ENCODE data around the gene FAM151B. TPM values are rescaled to one million over a fixed set of nuclear protein-coding genes. Genes with fewer than 3 reads are reported as not detected.

The FAM151B gene
- total RNA-seq, 1 donor from 2014 or later, result 3.8 TPM

DNA sequence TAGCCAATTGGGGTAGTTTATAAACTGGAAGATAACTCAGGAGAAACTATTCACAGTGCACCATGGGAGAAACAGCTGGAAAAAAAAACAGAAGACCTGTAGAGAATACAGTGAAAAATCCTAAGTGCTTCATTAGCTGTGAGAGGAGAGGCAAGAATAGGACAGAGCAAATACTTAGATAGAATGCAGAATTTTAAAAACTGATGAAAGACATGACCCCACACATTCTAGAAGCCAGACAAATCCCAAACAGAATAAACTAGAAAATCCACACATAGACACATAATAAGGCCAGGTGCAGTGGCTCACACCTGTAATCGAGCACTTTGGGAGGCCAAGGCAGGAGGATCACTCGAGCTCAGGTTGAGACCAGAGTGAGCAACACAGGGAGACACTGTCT, 7.5 kb upstream of the FAM151B start:
- TF ChIP-seq, protein P1, sequence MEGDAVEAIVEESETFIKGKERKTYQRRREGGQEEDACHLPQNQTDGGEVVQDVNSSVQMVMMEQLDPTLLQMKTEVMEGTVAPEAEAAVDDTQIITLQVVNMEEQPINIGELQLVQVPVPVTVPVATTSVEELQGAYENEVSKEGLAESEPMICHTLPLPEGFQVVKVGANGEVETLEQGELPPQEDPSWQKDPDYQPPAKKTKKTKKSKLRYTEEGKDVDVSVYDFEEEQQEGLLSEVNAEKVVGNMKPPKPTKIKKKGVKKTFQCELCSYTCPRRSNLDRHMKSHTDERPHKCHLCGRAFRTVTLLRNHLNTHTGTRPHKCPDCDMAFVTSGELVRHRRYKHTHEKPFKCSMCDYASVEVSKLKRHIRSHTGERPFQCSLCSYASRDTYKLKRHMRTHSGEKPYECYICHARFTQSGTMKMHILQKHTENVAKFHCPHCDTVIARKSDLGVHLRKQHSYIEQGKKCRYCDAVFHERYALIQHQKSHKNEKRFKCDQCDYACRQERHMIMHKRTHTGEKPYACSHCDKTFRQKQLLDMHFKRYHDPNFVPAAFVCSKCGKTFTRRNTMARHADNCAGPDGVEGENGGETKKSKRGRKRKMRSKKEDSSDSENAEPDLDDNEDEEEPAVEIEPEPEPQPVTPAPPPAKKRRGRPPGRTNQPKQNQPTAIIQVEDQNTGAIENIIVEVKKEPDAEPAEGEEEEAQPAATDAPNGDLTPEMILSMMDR (IDR thresholded peaks at IDR 0.05; ENCODE audit: insufficient read depth, low read length, poor library complexity, severe bottlenecking), result no peak
- DNase-seq (ENCODE audit: low read depth), result no peak
- Histone ChIP-seq H3K4me3 (ENCODE audit: low read depth, low read length) (no peak overlapping the region), H3K27me3 (ENCODE audit: control insufficient read depth, insufficient read depth, low read length) (no peaks in the 10 kb centered on the region), H3K36me3 (ENCODE audit: control insufficient read depth, insufficient read depth, low read length) (peaks cover 1% of the 10 kb centered on the region)

DNA sequence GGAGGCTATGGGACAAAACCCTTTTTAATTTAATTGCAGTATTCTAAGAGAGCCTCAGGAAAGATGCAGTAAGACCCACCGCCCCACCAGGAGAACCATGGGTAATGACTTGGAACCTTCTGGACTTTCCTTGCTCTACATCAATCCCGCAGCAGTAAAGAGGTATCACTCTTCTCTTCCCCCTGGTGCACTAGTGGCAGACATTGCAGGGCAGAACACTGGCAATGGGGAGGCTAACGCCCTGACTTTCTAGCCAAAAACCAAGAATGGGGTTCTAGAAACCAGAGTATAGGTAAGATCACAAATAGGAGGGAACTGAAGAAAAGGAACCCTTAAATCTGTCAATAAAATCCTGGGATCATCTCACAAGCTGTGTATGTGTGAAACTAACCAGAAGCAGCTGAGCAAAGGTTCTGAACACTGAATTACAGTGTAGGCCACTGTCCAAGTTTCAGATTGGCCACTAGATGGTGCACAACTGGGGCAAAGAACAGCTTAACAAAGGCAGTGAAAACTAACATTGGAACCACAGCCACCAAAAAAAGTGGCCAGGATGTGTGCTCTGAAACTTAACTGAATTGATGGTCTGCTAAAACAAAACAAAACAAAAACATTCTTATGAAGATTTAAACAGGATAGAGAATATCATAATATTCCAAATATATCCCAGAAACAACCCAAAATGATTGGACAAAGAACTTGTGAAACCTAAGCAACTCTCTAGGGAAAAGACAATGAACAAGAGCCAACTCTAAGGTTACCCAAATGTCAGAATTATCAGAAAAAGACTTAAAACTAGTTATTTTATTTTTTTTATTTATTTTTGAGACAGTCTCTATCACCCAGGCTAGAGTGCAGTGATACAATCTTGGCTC, 6.6 kb upstream of the FAM151B start:
- no peaks in the 10 kb centered on the region for H3K27me3 ChIP-seq (ENCODE audit: control insufficient read depth, insufficient read depth, low read length)
- H3K4me3 ChIP-seq (ENCODE audit: low read depth, low read length), result no peak overlapping the region
- DNase-seq (ENCODE audit: low read depth), result no peak
- peaks cover 1% of the 10 kb centered on the region for H3K36me3 ChIP-seq (ENCODE audit: control insufficient read depth, insufficient read depth, low read length)
- TF ChIP-seq, protein P1 (IDR thresholded peaks at IDR 0.05; ENCODE audit: insufficient read depth, low read length, poor library complexity, severe bottlenecking), result peak; percentile 80

DNA sequence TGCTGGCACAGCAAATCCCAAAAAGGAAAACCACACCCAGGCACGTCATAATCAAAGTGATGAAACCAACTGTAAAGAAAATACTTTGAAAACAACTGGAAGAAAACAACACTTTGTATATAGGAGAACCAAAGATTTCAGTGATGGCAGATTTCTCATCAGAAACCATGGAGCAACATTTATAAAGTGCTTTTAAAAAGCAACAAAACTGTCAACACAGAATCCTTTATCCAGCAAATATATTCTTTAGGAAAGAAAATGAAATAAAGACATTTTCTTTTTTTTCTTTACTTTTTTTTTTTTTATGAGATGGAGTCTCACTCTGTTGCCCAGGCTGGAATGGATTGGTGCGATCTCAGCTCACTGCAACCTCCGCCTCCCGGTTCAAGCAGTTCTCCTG, 5.3 kb upstream of the FAM151B start:
- Histone ChIP-seq H3K36me3 (ENCODE audit: control insufficient read depth, insufficient read depth, low read length) (peaks cover 1% of the 10 kb centered on the region), H3K4me3 (ENCODE audit: low read depth, low read length) (no peak overlapping the region), H3K27me3 (ENCODE audit: control insufficient read depth, insufficient read depth, low read length) (no peaks in the 10 kb centered on the region)
- TF ChIP-seq, protein P1 (IDR thresholded peaks at IDR 0.05; ENCODE audit: insufficient read depth, low read length, poor library complexity, severe bottlenecking), result no peak
- DNase-seq (ENCODE audit: low read depth), result no peak

DNA sequence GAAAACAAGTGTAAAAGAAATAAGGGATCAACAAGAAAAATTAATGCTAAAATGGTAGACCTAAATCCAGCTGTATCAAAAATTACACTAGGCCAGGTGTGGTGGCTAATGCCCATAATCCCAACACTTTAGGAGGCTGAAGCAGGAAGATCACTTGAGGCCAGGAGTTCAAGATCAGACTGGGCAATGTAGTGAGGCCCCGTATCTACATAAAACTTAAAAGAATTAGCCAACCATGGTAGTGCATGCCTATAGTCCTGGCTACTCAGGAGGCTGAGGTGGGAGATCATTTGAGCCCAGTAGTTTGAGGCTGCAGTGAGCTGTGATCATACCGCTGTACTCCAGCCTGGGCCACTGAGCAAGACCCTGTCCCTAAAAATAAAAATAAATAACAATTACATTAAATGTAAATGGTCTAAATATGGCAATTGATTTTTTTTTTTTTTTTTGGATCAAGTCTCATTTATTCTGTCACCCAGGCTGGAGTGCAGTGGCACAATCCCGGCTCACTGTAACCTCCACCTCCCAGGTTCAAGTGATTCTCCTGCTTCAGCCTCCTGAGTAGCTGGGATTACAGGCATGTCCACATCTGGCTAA, 4.2 kb upstream of the FAM151B start:
- no peaks in the 10 kb centered on the region for H3K27me3 ChIP-seq (ENCODE audit: control insufficient read depth, insufficient read depth, low read length)
- DNase-seq (ENCODE audit: low read depth), result no peak
- no peak overlapping the region for H3K4me3 ChIP-seq (ENCODE audit: low read depth, low read length)
- H3K36me3 ChIP-seq (ENCODE audit: control insufficient read depth, insufficient read depth, low read length), result peaks cover 1% of the 10 kb centered on the region
- TF ChIP-seq, protein P1 (IDR thresholded peaks at IDR 0.05; ENCODE audit: insufficient read depth, low read length, poor library complexity, severe bottlenecking), result no peak

DNA sequence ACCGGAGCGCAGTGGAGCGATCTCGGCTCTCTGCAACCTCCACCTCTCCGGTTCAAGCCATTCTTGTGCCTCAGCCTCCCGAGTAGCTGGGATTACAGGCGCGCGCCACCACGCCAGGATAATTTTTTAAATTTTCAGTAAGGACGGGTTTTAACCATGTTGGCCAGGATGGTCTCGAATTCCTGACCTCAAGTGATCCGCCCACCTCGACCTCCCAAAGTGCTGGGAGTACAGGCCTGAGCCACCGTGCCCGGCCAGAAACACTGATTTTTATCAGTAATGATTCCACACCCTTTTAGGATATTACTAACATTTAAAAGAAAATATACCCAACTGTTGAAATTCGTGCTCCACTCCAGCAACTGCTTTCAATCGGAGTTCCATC, 464 bp upstream of the FAM151B start:
- DNase-seq (ENCODE audit: low read depth), result no peak
- H3K36me3 ChIP-seq (ENCODE audit: control insufficient read depth, insufficient read depth, low read length), result no peaks in the 10 kb centered on the region
- H3K4me3 ChIP-seq (ENCODE audit: low read depth, low read length), result peak overlapping the region; percentile 70
- no peaks in the 10 kb centered on the region for H3K27me3 ChIP-seq (ENCODE audit: control insufficient read depth, insufficient read depth, low read length)
- TF ChIP-seq, protein P1 (IDR thresholded peaks at IDR 0.05; ENCODE audit: insufficient read depth, low read length, poor library complexity, severe bottlenecking), result no peak

Data from kidney epithelial cell (primary cell).